ENCODE measurements around the gene TRMT1. TPM values are rescaled to one million over a fixed set of nuclear protein-coding genes. Genes with fewer than 3 reads are reported as not detected.

The TRMT1 gene
- total and polyA plus RNA-seq, 2 experiments from 2014 or later = 88.6 to 90.1 TPM

- peaks cover 84% of the 10 kb centered on the region for H3K27me3 ChIP-seq (ENCODE audit: insufficient read depth)
Observed at GRCh38 chr19:13098277-13099072, 18.1 kb downstream of the TRMT1 start.

GRCh38 chr19:13097463-13098258, 18.9 kb downstream of the TRMT1 start:
- Mint-ChIP-seq H3K27ac (no peak overlapping the region), H3K4me1 (peaks cover 29% of the 10 kb centered on the region), H3K4me3 (peak overlapping the region; percentile 59; the same call in 1 of the 3 replicates), H3K27me3 (ENCODE audit: insufficient read depth, low read depth, poor library complexity) (peaks cover 78% of the 10 kb centered on the region), H3K36me3 (ENCODE audit: low read depth) (no peaks in the 10 kb centered on the region), H3K9me3 (no peaks in the 10 kb centered on the region)
- Histone ChIP-seq H3K79me2 (replicated peaks; ENCODE audit: insufficient read depth) (no peaks in the 10 kb centered on the region), H4K20me1 (replicated peaks; ENCODE audit: insufficient read depth) (peaks cover 9% of the 10 kb centered on the region; the same call in 1 of the 2 replicates), H3K27me3 (ENCODE audit: insufficient read depth) (peaks cover 88% of the 10 kb centered on the region), H3K36me3 (ENCODE audit: insufficient read depth) (no peaks in the 10 kb centered on the region), H3K4me2 (peak overlapping the region; percentile 87), H3K9me2 (ENCODE audit: insufficient read depth) (no peaks in the 10 kb centered on the region), H3K4me3 (peak overlapping the region; percentile 59), H3F3A (replicated peaks; ENCODE audit: low read depth) (peaks cover 50% of the 10 kb centered on the region), H3K27ac (ENCODE audit: low read depth) (no peak overlapping the region), H3K4me1 (ENCODE audit: insufficient read depth) (peaks cover 31% of the 10 kb centered on the region), H2AFZ (no peak overlapping the region)
- ATAC-seq (no peak; the same call in 1 of the 3 replicates), DNase-seq (ENCODE audit: low spot score) (peak; percentile 40)
- TF ChIP-seq STAT1 (IDR thresholded peaks at IDR 0.05; ENCODE audit: unreplicated experiment) (no peak), CREB1 (CRISPR knock-in tag; IDR thresholded peaks at IDR 0.05; ENCODE audit: low read depth) (no peak), ETS1 (IDR thresholded peaks at IDR 0.05) (no peak), ZNF331 (CRISPR knock-in tag; IDR thresholded peaks at IDR 0.05; ENCODE audit: low read depth) (no peak), POLR2AphosphoS5 (IDR thresholded peaks at IDR 0.05; ENCODE audit: low read depth) (no peak), CTCF (conservative IDR thresholded peaks at IDR 0.05; ENCODE audit: low read depth in 2 of 2) (no peak), JUNB (IDR thresholded peaks at IDR 0.05; ENCODE audit: unreplicated experiment) (no peak), NANOG (IDR thresholded peaks at IDR 0.05; ENCODE audit: borderline replicate concordance) (no peak), REST (IDR thresholded peaks at IDR 0.05; ENCODE audit: unreplicated experiment) (no peak), EZH2 (IDR thresholded peaks at IDR 0.05; ENCODE audit: low read depth, unreplicated experiment) (no peak), ZNF114 (CRISPR knock-in tag; IDR thresholded peaks at IDR 0.05) (no peak)

More at GRCh38 chr19:13098277-13099072, 18.1 kb downstream of the TRMT1 start:
- no peak overlapping the region; the same call in 1 of the 2 replicates for H2AFZ ChIP-seq
- Mint-ChIP-seq H3K4me1 (peaks cover 29% of the 10 kb centered on the region), H3K27ac (no peak overlapping the region), H3K9me3 (no peaks in the 10 kb centered on the region), H3K27me3 (ENCODE audit: insufficient read depth, low read depth, poor library complexity) (peaks cover 79% of the 10 kb centered on the region), H3K36me3 (ENCODE audit: low read depth) (no peaks in the 10 kb centered on the region), H3K4me3 (peak overlapping the region; percentile 59)
- H3K4me3 ChIP-seq = peak overlapping the region; percentile 59
- no peaks in the 10 kb centered on the region for H3K36me3 ChIP-seq (ENCODE audit: insufficient read depth)
- peak; percentile 72 for DNase-seq (ENCODE audit: low spot score)
- H4K20me1 ChIP-seq (replicated peaks; ENCODE audit: insufficient read depth) = peaks cover 9% of the 10 kb centered on the region; the same call in 1 of the 2 replicates
- H3K4me1 ChIP-seq (ENCODE audit: insufficient read depth) = peaks cover 37% of the 10 kb centered on the region
- no peak overlapping the region for H3K27ac ChIP-seq (ENCODE audit: low read depth)
- peaks cover 44% of the 10 kb centered on the region for H3F3A ChIP-seq (replicated peaks; ENCODE audit: low read depth)
- no peak for TF ChIP-seq JUNB (IDR thresholded peaks at IDR 0.05; ENCODE audit: unreplicated experiment)
- TF ChIP-seq EZH2 (IDR thresholded peaks at IDR 0.05; ENCODE audit: low read depth, unreplicated experiment) = peak; percentile 79
- H3K4me2 ChIP-seq = peak overlapping the region; percentile 82
- no peaks in the 10 kb centered on the region for H3K9me2 ChIP-seq (ENCODE audit: insufficient read depth)
- H3K79me2 ChIP-seq (replicated peaks; ENCODE audit: insufficient read depth) = no peaks in the 10 kb centered on the region
- ATAC-seq = no peak

All from GM23338 (cell line).